Activated T-cell treated with anti-CD3 and anti-CD28 coated beads for 24 hours (primary cell): Measurements from ENCODE around the gene AAMP.
"Not testable (repeated sequence)": the region's sequence is repeated elsewhere in the genome, so short reads cannot be mapped to it uniquely, and the experiment has no call there.

Experiments
- DNase-seq: peaks from one replicate; pipeline ENCODE4 v3.0.0-alpha.2; 2020; ENCODE audit warnings: low read depth

Gene AAMP

DNA sequence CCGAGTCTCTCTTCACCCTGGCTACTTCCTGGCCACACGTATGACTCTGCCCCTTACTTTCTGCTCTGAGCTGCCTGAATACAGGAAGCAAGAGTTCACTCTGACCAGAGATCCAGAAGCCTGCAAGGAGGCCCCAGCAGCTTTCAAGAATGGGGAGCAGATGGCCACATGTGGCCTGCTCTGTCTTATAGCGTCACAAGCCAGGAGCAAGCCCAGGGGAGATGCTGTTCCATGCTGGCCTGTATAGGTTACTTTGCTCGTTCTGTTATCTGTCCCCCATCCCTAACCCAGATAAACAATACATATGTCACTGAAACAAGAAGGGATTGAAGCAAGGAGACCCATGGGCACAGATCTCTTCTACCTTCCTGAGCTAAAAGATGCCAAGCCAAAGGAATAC is 4.6 kb upstream of the AAMP start:
- no peak for DNase-seq

DNA sequence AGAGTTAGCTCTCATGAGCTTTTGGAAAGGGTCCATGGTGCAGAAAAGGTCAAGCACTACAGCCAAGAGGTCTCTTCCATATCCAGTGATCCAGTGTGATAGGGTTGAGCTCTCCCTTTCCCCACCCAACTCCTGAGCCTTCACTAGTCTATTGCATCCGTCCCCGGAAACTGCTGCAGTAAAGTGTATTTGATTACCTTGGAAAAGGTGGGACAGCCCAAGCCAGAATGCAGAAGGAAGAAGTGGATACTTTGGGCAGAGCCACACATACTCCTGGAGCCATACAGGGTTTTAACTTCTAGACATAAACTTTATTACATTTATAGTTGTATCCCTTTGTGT is 3.9 kb upstream of the AAMP start:
- DNase-seq = no peak

DNA sequence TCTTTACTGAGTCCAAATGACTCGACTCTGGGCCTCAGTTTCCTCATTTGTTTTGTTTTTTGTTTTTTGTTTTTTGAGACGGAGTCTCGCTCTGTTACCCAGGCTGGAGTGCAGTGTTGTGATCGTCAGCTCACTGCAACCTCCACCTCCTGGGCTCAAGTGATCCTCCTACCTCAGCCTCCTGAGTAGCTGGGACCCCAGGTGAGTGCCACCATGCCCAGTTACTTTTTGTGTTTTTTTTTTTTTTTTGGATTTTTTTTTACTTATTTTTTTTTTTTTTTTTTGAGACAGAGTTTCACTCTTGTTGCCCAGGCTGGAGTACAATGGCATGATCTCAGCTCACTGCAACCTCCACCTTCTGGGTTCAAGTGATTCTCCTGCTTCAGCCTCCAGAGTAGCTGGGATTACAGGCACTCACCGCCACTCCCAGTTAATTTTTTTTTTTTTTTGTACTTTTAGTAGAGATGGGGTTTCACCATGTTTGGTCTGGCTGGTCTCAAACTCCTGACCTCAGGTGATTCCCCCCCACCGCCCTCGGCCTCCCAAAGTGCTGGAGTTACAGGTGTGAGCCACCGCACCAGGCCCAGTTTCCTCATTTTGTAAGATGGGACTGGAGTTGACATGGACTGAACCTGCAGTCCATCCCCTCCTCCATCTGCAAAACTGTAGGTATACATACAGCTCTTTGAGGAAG is 3.4 kb upstream of the AAMP start:
- DNase-seq = not testable (repeated sequence)

DNA sequence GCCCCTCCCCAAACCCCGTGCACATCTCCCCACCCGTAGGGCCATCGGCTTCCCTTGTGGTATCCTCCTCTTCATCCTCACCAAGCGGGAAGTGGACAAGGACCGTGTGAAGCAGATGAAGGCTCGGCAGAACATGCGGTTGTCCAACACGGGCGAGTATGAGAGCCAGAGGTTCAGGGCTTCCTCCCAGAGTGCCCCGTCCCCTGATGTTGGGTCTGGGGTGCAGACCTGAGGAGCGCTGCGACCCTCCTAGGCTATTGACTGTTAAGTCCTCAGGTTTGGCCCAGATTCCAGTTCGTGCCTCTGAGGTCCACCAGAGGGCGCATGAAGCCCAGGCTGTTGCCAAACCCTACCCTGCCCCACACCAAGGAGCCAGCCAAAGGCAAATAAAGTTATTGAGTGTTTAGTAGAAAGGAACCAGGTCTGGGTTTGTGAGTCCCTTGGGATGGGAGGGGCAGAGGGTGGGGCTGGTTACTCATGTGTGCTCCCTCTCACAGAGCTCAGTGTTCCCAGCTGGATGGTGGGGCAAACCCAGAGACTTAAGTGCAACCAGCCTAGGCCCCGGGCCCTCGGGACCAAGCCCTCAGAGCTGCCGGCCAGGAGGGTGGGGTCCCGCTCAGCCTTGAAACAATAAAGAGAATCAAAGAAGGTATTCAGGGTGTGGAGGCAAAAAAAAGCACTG is 2.7 kb upstream of the AAMP start:
- peak; percentile 71 for DNase-seq

DNA sequence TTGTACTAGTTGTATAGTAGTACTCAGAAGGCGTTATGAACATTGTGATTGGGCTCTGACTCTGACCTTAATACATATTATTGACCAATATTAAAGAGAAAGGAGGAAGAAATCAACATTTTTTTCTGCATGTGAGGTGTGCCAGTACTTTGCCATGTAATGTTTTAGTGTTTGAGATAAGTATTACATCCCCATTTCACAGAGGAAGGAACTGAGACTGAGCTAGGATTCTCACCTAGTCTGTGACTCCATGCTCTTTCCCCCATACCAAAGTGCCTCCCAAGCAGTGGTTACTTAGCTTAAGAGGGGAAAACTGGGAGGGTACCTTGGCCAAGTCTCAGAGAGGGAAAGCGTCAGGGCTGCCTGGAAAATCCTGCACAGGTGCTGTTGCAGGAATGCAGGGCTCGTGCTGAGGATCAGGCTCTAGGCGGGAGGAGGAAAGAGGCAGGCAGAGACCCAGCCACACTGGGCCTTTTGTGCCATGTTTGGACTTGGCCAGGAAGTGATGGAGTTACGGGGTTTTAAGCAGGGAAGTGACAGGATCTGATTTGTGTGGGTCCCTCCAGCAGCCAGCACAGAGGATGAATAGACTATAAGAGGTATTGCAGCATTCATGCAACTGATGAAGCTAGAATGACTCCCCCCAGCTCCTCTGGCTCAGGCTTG is 2.1 kb upstream of the AAMP start:
- DNase-seq = no peak

DNA sequence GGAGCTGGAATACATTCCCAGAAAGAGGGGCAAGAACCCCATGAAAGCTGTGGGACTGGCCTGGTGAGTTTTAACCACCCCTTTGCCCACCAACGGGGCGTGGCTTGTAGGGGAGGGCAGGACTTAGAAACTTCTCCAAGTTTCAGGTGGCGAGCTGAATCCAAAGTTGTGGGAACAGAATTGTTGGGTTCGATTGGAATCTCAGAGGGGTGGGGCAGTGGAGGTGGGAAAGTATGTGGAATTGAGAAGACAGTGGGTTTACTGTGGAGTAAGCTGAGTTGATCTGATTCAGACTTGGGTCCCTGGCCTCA is 1.5 kb upstream of the AAMP start:
- DNase-seq = no peak

DNA sequence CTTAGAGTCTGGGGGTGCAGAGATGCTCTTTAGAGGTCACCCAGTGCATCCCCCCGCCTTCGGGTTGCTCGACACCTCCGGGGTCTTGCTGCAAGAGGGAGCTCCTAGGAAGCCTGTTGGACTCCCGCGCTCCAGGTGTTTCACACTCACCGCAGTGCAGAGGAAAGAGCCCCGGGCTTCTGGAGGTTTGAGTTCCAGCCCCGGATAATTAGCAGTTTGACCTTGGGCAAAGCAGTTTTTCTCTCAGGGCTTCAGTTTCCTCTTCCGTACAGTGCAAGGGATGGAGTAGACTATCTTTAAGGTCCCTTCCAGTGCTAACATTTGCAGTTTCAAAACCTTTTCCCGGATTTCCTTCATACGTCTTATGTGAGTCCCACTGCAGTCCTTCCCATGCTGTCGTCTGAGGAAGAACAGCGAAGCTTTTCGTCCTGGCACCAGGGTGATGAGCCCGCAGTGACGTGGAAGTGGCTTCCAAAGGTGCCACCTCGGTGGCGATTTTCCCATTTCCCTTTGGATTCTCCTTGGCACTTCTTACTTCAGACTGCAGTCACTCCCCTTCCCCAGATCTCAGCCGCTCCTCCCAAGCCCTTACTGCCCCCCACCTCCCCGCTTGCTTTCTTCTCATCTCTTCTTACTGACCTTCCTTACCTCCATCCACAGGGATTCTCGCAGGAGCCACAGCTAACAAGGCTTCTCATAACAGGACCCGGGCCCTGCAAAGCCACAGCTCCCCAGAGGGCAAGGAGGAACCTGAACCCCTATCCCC is 967 bp upstream of the AAMP start:
- no peak for DNase-seq

DNA sequence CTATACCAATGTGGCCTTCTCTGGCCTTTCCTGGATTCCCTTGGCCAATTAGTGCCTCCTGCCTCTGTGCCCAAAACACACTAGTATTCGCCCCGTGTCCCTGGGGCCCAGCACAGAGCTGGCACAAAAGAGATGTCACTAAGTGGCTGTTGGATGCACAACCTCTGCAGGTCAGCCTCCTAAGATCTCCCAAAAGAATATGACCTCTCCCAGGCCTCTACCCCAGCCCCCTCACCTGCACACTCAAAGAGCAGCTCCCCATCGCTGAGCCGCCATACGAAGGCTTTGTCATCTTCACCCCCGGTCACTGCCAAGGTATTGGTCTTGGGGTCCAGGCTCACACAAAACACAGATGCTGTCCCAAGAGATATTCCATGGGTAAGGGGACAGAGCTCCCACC is 2.7 kb downstream of the AAMP start:
- no peak for DNase-seq

DNA sequence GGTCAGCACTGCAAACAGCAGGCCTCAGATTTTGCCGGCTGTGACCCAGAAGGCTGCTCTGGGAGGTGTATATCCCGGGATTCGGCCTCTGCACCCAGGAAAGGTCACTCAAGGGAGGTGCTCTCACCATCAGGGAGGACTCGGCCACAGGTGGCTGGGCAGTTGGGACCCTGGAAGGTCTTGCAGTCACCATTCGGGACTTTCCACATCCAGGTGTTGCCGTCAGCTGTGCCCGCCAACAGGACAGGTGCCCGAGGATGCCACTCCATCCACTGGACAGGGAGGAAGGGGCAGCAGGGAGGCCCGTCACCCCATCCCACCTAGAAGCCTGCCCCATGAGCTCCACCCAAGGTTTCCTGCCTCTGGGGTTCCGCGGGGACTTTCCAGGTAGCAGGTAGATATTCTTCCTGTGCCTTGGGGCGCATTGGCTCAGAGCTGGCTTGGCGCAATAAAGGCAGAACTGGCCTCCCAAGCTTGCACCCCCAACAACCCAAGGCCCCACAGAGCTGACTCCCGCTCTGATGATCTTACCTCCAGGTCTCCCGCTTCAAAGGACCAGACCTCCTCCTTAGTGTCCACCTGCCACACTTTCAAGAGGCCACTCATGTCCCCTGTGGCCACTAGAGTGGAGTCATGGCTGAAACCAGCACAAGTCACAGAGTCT is 3.5 kb downstream of the AAMP start:
- DNase-seq = no peak

DNA sequence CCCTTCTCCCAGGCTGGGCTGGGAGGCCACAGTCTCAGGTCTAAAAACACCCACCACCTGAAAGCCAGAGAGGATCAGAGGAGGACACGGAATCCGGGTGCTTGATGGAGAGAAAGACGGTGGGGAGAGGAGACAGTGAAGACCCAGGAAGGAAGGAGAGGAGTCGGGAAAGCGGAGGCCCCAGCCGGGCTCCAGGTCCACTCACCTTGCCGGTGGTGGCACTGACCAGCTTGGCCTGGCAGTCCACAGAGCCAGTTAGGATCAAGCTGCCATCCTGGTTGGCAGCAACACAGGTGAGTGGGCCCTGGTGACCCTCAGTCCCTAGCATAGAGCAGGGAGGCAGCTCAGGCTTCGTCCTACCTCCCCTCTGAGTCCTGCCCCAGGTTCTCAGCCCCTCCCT is 4.3 kb downstream of the AAMP start:
- no peak for DNase-seq

DNA sequence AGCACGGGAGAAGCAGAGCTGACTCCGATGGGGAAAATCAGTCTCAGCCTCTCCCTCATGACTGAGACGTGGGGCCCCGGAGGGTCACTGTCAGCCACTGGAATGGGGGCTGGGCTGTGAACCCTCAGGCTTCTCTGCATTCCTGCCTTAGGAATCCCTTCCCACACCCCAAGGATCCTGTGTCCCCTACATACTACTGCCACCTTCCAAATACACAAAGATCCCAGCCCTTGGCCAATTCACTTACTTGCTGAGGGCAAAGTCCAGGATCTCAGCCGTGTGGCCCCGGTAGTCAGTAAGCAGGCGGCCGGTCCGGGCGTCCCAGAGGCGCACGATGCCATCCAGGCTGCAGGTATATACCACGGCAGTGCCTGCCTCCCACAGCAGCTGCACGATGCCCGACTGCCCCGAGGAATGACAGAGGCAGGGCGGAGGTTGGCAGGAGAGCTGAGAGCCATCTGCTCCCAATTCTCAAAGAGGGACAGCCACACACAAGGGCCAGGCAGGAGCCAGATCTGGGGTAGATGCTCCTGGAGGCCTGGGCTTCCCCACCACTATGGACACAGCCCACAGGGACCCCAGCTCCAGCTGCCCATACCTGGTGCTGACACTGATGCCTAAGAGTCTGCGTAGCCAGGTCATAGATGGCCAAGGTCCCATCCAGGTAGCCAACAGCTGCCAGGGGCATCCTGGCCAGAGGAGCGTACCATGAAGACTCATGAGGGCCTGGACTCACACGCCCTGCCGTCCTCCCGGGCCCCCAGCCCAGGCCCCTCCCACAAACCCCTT is 5.0 kb downstream of the AAMP start:
- no peak for DNase-seq

DNA sequence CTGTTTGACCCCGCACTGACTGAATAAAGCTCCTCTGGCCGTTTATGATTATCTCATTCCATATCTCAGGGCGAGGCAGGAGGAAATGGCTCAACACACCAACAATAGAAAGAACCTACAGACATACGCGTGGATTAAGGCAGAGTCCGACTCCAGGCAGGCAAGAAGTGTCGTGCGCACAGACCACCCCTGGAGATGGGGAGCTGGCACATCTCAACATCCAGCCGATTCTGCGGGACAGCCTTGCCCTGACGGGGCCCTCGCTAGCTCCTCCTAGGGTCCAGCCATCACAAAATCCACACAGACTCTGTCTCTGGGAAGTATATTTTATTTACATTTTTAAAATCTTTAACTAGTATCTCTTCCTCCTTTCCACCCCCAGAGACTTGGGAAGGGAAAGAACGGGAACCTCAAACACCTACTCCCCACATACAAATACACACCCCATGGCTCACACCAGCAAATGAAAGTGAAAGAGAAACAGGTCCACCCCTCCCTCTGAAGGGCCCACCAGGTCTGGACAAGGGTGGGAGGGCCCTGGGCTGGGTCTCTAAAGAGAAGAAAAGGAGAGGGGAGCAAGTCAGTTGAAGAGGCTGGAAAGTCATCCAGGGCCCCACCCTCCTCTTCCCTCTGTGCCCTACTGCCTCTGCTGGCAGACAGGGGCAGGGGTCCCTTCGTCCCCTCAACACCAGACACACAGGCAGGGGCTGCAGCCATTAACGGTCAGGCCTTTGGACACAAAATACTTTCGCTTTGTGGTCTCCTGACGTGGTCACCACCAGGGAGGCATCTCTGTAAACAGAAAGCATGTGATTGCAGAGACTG is 5.9 kb downstream of the AAMP start:
- no peak for DNase-seq

DNA sequence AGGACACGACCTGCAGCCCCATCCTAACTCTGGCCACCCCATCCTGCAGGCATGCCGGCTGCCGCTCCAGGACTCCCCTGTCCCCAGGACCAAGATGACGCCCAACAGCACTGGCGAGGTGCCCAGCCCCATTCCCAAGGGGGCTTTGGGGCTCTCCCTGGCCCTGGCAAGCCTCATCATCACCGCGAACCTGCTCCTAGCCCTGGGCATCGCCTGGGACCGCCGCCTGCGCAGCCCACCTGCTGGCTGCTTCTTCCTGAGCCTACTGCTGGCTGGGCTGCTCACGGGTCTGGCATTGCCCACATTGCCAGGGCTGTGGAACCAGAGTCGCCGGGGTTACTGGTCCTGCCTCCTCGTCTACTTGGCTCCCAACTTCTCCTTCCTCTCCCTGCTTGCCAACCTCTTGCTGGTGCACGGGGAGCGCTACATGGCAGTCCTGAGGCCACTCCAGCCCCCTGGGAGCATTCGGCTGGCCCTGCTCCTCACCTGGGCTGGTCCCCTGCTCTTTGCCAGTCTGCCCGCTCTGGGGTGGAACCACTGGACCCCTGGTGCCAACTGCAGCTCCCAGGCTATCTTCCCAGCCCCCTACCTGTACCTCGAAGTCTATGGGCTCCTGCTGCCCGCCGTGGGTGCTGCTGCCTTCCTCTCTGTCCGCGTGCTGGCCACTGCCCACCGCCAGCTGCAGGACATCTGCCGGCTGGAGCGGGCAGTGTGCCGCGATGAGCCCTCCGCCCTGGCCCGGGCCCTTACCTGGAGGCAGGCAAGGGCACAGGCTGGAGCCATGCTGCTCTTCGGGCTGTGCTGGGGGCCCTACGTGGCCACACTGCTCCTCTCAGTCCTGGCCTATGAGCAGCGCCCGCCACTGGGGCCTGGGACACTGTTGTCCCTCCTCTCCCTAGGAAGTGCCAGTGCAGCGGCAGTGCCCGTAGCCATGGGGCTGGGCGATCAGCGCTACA is 7.0 kb downstream of the AAMP start:
- no peak for DNase-seq

DNA sequence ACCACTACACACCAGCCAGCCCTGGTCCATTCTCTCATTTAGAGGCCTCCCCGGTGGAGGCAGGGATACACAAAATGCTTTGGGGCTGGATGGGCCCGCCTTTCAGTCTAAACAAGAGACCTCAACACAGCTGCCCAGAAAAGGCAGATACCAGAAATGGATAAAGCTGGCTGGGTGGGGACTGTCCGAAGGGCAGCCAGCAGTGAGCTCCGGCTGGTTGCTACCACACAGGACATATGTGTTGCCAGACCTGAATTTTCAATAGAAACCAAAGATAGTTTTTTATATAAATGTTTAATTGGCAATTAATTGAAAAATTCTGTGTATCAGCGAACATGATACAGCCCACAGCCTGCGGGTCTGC is 7.7 kb downstream of the AAMP start:
- no peak for DNase-seq

DNA sequence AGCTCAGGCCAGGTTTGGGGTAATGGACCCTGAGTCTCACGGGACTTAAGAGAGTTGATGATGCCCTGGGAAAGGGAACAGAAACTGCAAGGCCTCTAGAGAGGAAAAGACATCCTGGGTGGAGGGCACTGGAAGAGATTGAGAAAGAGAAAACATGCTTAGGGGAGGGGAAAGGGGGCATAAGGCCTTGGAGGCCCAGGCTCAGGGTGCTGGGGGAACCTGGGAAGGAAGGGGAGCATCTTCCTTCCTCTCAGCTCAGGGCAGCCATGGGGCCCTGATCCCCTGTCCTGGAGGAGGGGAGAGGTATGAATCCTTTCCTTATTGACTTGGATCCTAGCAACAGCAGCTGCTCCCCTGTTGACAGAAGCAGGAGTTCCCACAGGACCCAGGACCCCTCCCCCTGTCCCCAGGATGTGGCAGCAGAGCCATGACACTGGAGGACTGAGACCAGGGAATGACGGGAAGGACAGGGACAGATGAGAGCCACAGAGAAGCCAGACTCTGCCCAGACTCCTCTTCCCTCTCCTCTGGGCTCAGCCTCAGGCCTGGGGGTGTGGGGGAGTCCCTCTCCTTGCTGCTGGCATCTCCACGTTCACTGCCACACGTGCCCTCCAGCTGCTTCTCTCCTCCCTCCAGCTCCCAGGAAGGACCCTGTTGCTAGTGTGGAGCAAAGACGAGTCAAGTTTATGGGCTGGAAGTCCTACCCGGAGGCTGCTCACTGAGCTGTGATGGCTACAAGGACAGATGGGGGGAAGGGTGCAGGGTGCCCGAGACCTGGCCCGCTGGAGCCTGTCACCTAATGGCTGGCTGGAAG is 8.3 kb downstream of the AAMP start:
- DNase-seq = no peak

DNA sequence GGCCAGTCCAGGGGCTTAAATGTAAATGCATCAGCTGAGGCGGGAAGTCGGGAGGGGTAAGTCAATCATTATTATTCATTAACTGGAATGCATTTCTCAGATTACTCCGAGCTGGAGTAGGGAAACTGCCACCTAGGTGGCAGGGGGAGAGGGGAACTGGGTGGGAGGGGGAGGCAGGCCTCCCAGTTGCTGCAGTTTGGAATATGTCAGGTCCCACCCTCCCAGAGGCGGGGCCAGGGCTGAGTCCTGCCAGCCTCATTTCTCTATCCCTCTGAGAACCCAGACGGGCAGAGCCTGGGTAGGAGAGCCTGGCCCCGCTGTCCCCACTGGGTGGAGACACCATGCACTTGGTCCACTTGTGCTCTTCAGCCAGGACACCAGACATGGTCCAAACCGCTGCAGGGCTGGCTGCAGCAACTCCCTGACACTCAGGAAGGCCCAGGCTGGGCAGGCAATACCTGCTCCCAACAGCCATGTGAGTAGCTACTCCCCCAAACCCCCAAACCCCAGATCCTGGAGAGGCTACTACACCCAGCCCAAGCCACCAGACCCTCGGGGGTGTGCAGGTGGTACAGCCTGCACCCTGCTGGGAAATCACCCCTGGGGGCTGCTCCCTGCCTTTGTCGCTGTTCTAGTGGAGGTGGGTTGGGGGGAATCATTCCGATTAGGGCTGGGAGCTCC is 9.1 kb downstream of the AAMP start, which contains the start of gene GPBAR1:
TSS of gene GPBAR1 (plus strand) at position 274 of the 681 bp plus-strand sequence. CDS start 1,710 bp downstream, outside the sequence.
- DNase-seq = no peak

DNA sequence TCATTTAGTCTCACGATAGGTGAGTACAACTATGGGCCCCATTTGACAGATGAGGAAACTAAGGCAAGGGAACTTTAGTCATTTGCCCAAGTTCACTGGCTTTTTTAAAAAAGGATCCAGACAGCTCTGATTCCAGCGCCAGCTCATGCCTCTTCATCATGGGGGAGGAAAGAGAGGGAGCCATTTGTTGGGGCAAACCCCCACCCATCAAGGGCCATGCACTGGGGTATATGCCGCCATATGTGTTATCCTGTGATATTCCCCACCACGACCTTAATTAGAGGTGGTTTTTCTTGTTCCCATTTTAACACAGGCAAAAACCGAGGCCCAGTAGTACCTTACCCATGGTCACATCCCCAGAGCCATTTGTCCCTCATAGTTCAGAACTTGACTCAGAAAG is 9.8 kb downstream of the AAMP start:
- DNase-seq = no peak
